Vagina (tissue), 2 donors: Measurements from ENCODE around the gene CD300LG.

Source experiments
- CTCF ChIP-seq, 3 experiments: fragments of 450-650 bp in 2 of 3; fragments of 200-600 bp in 1 of 3; sonication (generic) in 1 of 3; IDR thresholded peaks; one replicate each; pipeline ENCODE4 v1.5.1; 2017 to 2019; ENCODE audit warnings: antibody characterized with exemption in 3 of 3, mild to moderate bottlenecking in 2 of 3, moderate library complexity in 2 of 3
- POLR2A ChIP-seq, 2 donors: fragments of 450-650 bp; IDR thresholded peaks; one replicate each; pipeline ENCODE4 v1.6.1; 2017; ENCODE audit warnings: antibody characterized with exemption in 2 of 2, mild to moderate bottlenecking in 2 of 2, moderate library complexity in 2 of 2
- POLR2AphosphoS5 ChIP-seq, 2 donors: sonication (generic); formaldehyde crosslinking; IDR thresholded peaks; one replicate each; pipeline ENCODE4 v1.9.0; 2017; ENCODE audit warnings: antibody characterized with exemption in 2 of 2, mild to moderate bottlenecking in 2 of 2, low read depth in 1 of 2; ENCODE audit not compliant: insufficient read depth in 1 of 2

GRCh38 chr17:43839670-43840108, 7.3 kb upstream of the CD300LG start:
- TF ChIP-seq CTCF (IDR thresholded peaks at IDR 0.05) (no peak), POLR2A (IDR thresholded peaks at IDR 0.05) (no peak), POLR2AphosphoS5 (IDR thresholded peaks at IDR 0.05; ENCODE audit: insufficient read depth in 1 of 2, low read depth in 1 of 2) (no peak)
